HEK293T (cell line): ENCODE data around the gene MIGA1.

Source experiments
- CTCF ChIA-PET: fragments of 350-600 bp; formaldehyde crosslinking; extraction: SDS; loops from one replicate; lab custom pipeline; 2021; ENCODE audit warnings: antibody characterized with exemption, inconsistent platforms; lab: Yijun Ruan, JAX
- POLR2A ChIA-PET: fragments of 350-600 bp; formaldehyde crosslinking; extraction: SDS; loops from one replicate; lab custom pipeline; 2020; ENCODE audit warnings: antibody characterized with exemption, inconsistent platforms; lab: Yijun Ruan, JAX
- DNase-seq: peaks from one replicate; pipeline ENCODE4 v3.0.0; 2012; ENCODE audit warnings: mixed read lengths; ENCODE audit errors: extremely low spot score
- ARNT ChIP-seq: fragments of 450-650 bp; IDR thresholded peaks from 2 replicates; pipeline ENCODE4 v1.6.1; 2017; ENCODE audit warnings: mild to moderate bottlenecking
- BHLHE40 ChIP-seq: fragments of 450-650 bp; IDR thresholded peaks from 2 replicates; pipeline ENCODE4 v1.6.1; 2016; ENCODE audit warnings: mild to moderate bottlenecking, moderate library complexity, borderline replicate concordance
- CTBP1 ChIP-seq: fragments of 450-650 bp; IDR thresholded peaks from 2 replicates; pipeline ENCODE4 v1.6.1; 2016; ENCODE audit warnings: borderline replicate concordance
- ELF4 ChIP-seq: fragments of 450-650 bp; IDR thresholded peaks from 2 replicates; pipeline ENCODE4 v1.6.1; 2017; ENCODE audit warnings: antibody characterized with exemption
- FOXA1 ChIP-seq: fragments of 450-650 bp; IDR thresholded peaks from 2 replicates; pipeline ENCODE4 v1.6.1; 2016; ENCODE audit warnings: mild to moderate bottlenecking
- FOXK2 ChIP-seq: fragments of 450-650 bp; IDR thresholded peaks from 2 replicates; pipeline ENCODE4 v1.6.1; 2016; ENCODE audit warnings: mild to moderate bottlenecking
- FOXM1 ChIP-seq: fragments of 450-650 bp; IDR thresholded peaks from 2 replicates; pipeline ENCODE4 v1.6.1; 2017; ENCODE audit warnings: mild to moderate bottlenecking, borderline replicate concordance
- HDGF ChIP-seq: fragments of 450-650 bp; IDR thresholded peaks from 2 replicates; pipeline ENCODE4 v1.6.1; 2017; ENCODE audit warnings: antibody characterized with exemption, borderline replicate concordance
- L3MBTL2 ChIP-seq: fragments of 450-650 bp; conservative IDR thresholded peaks from 2 replicates; pipeline ENCODE4 v1.6.1; 2016; ENCODE audit warnings: mild to moderate bottlenecking
- LEF1 ChIP-seq: fragments of 450-650 bp; IDR thresholded peaks from 2 replicates; pipeline ENCODE4 v1.6.1; 2017; ENCODE audit warnings: mild to moderate bottlenecking, borderline replicate concordance
- NFRKB ChIP-seq: fragments of 450-650 bp; IDR thresholded peaks from 2 replicates; pipeline ENCODE4 v1.6.1; 2016; ENCODE audit warnings: mild to moderate bottlenecking, moderate library complexity
- SP1 ChIP-seq: fragments of 450-650 bp; IDR thresholded peaks from 2 replicates; pipeline ENCODE4 v1.6.1; 2017
- SUZ12 ChIP-seq: fragments of 450-650 bp; IDR thresholded peaks from 2 replicates; pipeline ENCODE4 v1.6.1; 2016; ENCODE audit warnings: mild to moderate bottlenecking
- TARDBP ChIP-seq: fragments of 450-650 bp; IDR thresholded peaks from 2 replicates; pipeline ENCODE4 v1.6.1; 2016
- ZNF384 ChIP-seq: fragments of 450-650 bp; IDR thresholded peaks from 2 replicates; pipeline ENCODE4 v1.6.1; 2016
- TF ChIP-seq, protein P1 (sequence below): fragments of 450-650 bp; IDR thresholded peaks from 2 replicates; pipeline ENCODE4 v1.6.1; 2016

Gene MIGA1

DNA sequence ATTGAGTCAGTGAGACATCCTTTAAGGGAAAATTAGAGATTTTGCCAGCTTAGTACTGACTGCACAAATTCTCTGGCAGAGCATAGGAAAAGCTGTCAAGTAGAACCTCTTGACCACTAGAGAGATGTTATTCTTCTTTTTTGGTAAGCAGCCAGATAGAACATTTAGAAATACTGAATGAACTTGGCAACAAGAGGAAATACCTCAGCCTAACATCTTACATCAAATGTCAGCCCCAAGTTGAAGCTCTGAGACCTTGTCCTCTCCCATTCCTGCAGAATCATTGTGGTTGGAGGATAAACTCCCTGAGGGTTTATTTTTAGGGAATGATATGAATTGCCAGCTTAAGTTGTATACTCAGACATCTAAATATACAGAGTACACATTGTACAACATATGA is 53.5 kb downstream of the MIGA1 start:
- ChIA-PET CTCF (no interaction called here), POLR2A (no interaction called here)
- no peak for TF ChIP-seq CTBP1
- no peak for TF ChIP-seq LEF1
- no peak for TF ChIP-seq BHLHE40
- no peak for TF ChIP-seq ELF4
- no peak for TF ChIP-seq FOXK2
- TF ChIP-seq ARNT: no peak
- TF ChIP-seq SP1: no peak
- TF ChIP-seq TARDBP: no peak
- TF ChIP-seq, protein P1, sequence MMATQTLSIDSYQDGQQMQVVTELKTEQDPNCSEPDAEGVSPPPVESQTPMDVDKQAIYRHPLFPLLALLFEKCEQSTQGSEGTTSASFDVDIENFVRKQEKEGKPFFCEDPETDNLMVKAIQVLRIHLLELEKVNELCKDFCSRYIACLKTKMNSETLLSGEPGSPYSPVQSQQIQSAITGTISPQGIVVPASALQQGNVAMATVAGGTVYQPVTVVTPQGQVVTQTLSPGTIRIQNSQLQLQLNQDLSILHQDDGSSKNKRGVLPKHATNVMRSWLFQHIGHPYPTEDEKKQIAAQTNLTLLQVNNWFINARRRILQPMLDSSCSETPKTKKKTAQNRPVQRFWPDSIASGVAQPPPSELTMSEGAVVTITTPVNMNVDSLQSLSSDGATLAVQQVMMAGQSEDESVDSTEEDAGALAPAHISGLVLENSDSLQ: no peak
- no peak for TF ChIP-seq NFRKB
- TF ChIP-seq FOXM1: no peak
- no peak for TF ChIP-seq L3MBTL2
- no peak for TF ChIP-seq FOXA1
- TF ChIP-seq HDGF: no peak
- no peak for TF ChIP-seq ZNF384
- no peak for TF ChIP-seq SUZ12
- DNase-seq: no peak

DNA sequence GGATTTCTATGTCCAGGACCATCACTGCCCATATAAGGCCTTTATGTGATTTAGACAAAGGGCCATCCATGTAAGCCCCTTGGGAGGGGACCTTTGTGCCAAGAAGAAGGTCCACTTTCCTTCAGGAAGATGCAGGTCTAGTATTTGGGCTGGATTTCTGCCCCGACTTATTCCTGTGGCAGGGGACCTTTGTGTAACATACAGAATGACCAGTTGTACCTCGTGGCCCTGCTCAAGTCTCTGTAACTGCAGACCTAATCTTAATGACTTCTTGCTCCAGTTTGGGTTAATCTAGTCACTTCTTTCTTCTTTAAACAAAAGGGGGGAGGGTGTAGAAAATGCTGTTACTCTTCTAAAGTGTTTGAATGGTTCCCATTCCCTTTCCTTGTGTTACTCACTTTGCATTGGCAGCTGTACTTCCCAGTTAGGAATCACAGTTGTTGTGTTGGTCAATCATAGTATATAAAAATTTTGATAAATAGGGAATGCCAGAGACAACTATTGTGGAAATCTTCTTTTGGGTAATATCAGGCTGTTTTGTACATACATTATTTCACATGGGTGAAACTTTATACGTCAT is 54.2 kb downstream of the MIGA1 start:
- ChIA-PET POLR2A (no interaction called here), CTCF (no interaction called here)
- TF ChIP-seq LEF1: no peak
- TF ChIP-seq BHLHE40: no peak
- TF ChIP-seq FOXM1: no peak
- no peak for TF ChIP-seq ZNF384
- TF ChIP-seq TARDBP: no peak
- no peak for TF ChIP-seq SP1
- no peak for TF ChIP-seq ARNT
- TF ChIP-seq FOXK2: no peak
- TF ChIP-seq HDGF: no peak
- TF ChIP-seq, protein P1: no peak
- TF ChIP-seq NFRKB: no peak
- TF ChIP-seq L3MBTL2: no peak
- no peak for TF ChIP-seq CTBP1
- TF ChIP-seq FOXA1: no peak
- TF ChIP-seq ELF4: no peak
- TF ChIP-seq SUZ12: no peak
- DNase-seq: no peak

DNA sequence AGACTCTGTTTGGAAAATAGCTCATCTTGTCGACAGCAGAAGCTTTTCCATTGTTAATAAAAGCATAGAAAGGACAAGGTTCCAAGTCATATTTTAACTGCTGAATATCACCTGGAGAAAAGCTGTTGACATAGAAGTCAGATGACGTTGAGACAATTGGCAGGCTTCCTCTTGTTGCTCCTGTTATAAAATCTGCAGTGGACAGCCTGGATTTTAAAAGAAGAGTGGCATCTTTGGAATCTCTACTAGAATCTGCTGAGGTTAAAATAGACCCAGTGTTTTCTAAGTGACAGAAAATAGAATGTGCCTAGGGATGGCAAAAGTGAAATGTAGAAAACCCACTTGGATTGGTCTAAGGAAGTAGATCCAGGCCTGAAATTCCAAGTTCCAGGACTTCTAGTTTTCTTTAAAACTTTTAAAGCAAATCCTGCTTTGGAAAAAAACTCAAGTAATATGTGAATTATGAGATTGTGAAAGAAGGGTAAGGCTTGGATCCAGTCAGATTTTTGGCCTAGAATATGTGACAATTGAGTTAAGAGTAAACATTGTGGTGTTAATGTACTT is 55.4 kb downstream of the MIGA1 start:
- no peak for TF ChIP-seq ELF4
- TF ChIP-seq SUZ12: no peak
- no peak for TF ChIP-seq TARDBP
- TF ChIP-seq L3MBTL2: no peak
- ChIA-PET POLR2A (no interaction called here), CTCF (no interaction called here)
- DNase-seq: no peak

DNA sequence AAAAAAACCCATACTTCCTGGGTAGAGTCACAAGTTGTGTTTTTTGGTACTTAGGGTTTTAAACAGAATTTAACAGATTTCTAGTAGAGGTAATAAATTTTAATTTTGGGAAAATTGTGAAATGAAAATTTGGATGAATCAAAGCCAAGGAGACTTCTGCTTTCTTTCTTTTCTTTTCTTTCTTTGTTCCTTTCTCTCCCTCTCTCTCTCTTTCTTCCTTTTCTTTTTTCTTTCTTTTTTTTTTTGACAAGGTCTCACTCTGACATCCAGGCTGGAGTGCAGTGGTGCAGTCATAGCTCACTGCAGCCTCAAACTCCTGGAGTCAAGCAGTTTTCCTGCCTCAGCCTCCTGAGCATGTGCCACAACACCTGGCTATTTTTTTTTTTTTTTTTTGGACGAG is 62.1 kb downstream of the MIGA1 start:
- TF ChIP-seq NFRKB (no peak), LEF1 (no peak), ARNT (no peak), ELF4 (no peak), FOXM1 (no peak), HDGF (no peak)
- CTCF ChIA-PET: no interaction called here
- POLR2A ChIA-PET: no interaction called here
- DNase-seq: no peak

DNA sequence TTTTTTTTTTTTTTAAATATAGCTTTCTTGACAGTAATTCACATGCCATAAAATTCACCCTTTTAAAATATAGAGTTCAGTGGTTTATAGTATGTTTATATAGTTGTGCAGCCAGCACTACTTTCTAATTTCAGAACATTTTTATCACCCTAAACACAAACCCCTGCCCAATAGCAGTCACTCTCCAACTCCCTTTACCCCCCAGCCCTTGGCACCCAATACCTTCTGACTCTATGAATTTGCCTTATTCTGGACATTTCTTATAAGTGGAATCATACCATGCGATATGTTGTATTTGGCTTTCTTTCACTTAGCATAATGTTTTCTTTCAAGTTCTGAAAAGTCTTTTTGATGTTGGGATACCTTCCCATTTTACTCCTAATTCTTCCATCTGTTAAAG is 66.5 kb downstream of the MIGA1 start:
- POLR2A ChIA-PET: no interaction called here
- TF ChIP-seq, protein P1: no peak
- TF ChIP-seq ZNF384 (no peak), ARNT (no peak), FOXA1 (no peak), CTBP1 (no peak), SUZ12 (no peak), L3MBTL2 (no peak), FOXM1 (no peak), NFRKB (no peak), ELF4 (no peak), LEF1 (no peak), SP1 (no peak), HDGF (no peak), BHLHE40 (no peak), TARDBP (no peak), FOXK2 (no peak)
- CTCF ChIA-PET: no interaction called here
- DNase-seq: no peak

DNA sequence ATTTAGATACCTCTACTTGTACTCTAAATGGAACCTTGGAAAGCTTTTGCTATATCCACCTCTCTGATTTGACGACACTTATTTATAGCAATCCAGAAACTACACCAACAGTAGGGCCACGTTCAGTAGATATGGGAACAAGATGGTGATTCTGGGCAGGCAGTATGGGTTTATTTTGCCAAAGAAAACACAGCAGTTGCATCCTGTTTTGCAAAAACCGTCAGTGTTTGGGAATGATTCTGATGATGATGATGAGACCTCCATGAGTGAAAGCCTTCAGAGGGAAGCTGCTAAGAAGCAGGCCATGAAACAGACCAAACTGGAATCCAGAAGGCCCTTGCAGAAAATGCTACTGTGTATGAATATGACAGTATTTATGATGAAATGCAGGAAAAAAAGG is 67.5 kb downstream of the MIGA1 start:
- TF ChIP-seq CTBP1 (no peak), ELF4 (no peak), ZNF384 (no peak), TARDBP (no peak), HDGF (no peak), FOXA1 (no peak), FOXK2 (no peak), SP1 (no peak), LEF1 (no peak), L3MBTL2 (no peak), SUZ12 (no peak), ARNT (no peak), BHLHE40 (no peak)
- TF ChIP-seq, protein P1: no peak
- DNase-seq: no peak
- POLR2A ChIA-PET: no interaction called here
- CTCF ChIA-PET: interaction anchor here (0.6 kb wide), 1 partner anchor 11 kb away, joined by 3 read pairs; no protein-coding TSS in a partner anchor
